WTC11 (cell line): Measurements from ENCODE around the gene TUB. TPM values are rescaled to one million over a fixed set of nuclear protein-coding genes. Genes with fewer than 3 reads are reported as not detected.

Experiments used
- ATAC-seq: fragments of 200-7000 bp; cut with Tn5 transposase; 2 replicates; pipeline ENCODE4 v1.10.0; 2021; ENCODE audit warnings: mild to moderate bottlenecking, moderate library complexity
- CTCF ChIA-PET: fragments of 300-600 bp; sonication (Branson Sonifier 250); formaldehyde crosslinking; loops from one replicate; lab custom pipeline; 2021; ENCODE audit warnings: antibody characterized with exemption; lab: Charles Lee
- POLR2A ChIA-PET: fragments of 350-600 bp; sonication (Branson Sonifier 250); formaldehyde crosslinking; loops from one replicate; lab custom pipeline; 2021; ENCODE audit warnings: antibody characterized with exemption; lab: Charles Lee
- DNase-seq: peaks from one replicate; pipeline ENCODE4 v3.0.0; 2021; ENCODE audit warnings: low spot score
- H3K27ac Mint-ChIP-seq: 2 replicates; pipeline ENCODE4 v1.8.0; 2021; ENCODE audit warnings: mixed read lengths
- H3K27me3 Mint-ChIP-seq: 2 replicates; pipeline ENCODE4 v1.8.0; 2021; ENCODE audit warnings: low read depth, mild to moderate bottlenecking, moderate library complexity, mixed read lengths
- H3K36me3 Mint-ChIP-seq: 2 replicates; pipeline ENCODE4 v1.8.0; 2021; ENCODE audit warnings: mixed read lengths
- H3K4me1 Mint-ChIP-seq: 2 replicates; pipeline ENCODE4 v1.8.0; 2022; ENCODE audit warnings: mixed read lengths
- H3K4me3 Mint-ChIP-seq: 2 replicates; pipeline ENCODE4 v1.8.0; 2021; ENCODE audit warnings: mild to moderate bottlenecking, moderate library complexity, mixed read lengths
- H3K9me3 Mint-ChIP-seq: 2 replicates; pipeline ENCODE4 v1.8.0; 2021; ENCODE audit warnings: mixed read lengths
- ATF3 ChIP-seq: sonication (generic); formaldehyde crosslinking; conservative IDR thresholded peaks from 2 replicates; pipeline ENCODE4 v1.8.1; 2022; ENCODE audit warnings: mild to moderate bottlenecking, missing genetic modification reagents
- E2F4 ChIP-seq: sonication (generic); formaldehyde crosslinking; IDR thresholded peaks from 2 replicates; pipeline ENCODE4 v1.8.1; 2022; ENCODE audit warnings: low read depth, mild to moderate bottlenecking, moderate library complexity, missing genetic modification reagents, borderline replicate concordance
- ERG ChIP-seq: fragments of 250-450 bp; sonication (Bioruptor Pico); IDR thresholded peaks from 2 replicates; pipeline ENCODE4 v1.8.0; 2021; ENCODE audit warnings: mild to moderate bottlenecking
- FOXJ3 ChIP-seq: sonication (generic); formaldehyde crosslinking; IDR thresholded peaks from 2 replicates; pipeline ENCODE4 v1.9.0; 2021; ENCODE audit warnings: missing genetic modification reagents, mild to moderate bottlenecking, borderline replicate concordance
- FOXK1 ChIP-seq: sonication (generic); formaldehyde crosslinking; IDR thresholded peaks from 2 replicates; pipeline ENCODE4 v1.8.0; 2022; ENCODE audit warnings: mild to moderate bottlenecking, moderate library complexity, missing genetic modification reagents
- GABPB1 ChIP-seq: sonication (generic); formaldehyde crosslinking; IDR thresholded peaks from 2 replicates; pipeline ENCODE4 v1.8.1; 2023; ENCODE audit warnings: mild to moderate bottlenecking, missing genetic modification reagents
- IRF1 ChIP-seq: sonication (generic); formaldehyde crosslinking; IDR thresholded peaks from 2 replicates; pipeline ENCODE4 v1.8.0; 2023; ENCODE audit warnings: missing genetic modification reagents
- MXD4 ChIP-seq: fragments of 250-450 bp; sonication (Bioruptor Pico); IDR thresholded peaks from 2 replicates; pipeline ENCODE4 v1.8.0; 2021; ENCODE audit warnings: mild to moderate bottlenecking, moderate library complexity, borderline replicate concordance
- NFE2L1 ChIP-seq: sonication (generic); formaldehyde crosslinking; IDR thresholded peaks from 2 replicates; pipeline ENCODE4 v1.8.1; 2023; ENCODE audit warnings: missing genetic modification reagents
- NFYB ChIP-seq: sonication (generic); formaldehyde crosslinking; conservative IDR thresholded peaks from 2 replicates; pipeline ENCODE4 v1.8.0; 2022; ENCODE audit warnings: low read depth, missing genetic modification reagents
- SMAD4 ChIP-seq: sonication (generic); formaldehyde crosslinking; IDR thresholded peaks from 2 replicates; pipeline ENCODE4 v1.8.0; 2022; ENCODE audit warnings: mild to moderate bottlenecking, missing genetic modification reagents
- SOX15 ChIP-seq: fragments of 250-450 bp; sonication (Bioruptor Pico); IDR thresholded peaks from 2 replicates; pipeline ENCODE4 v1.9.0; 2021; ENCODE audit warnings: mild to moderate bottlenecking
- STAT6 ChIP-seq: sonication (generic); formaldehyde crosslinking; conservative IDR thresholded peaks from 2 replicates; pipeline ENCODE4 v1.8.1; 2023; ENCODE audit warnings: mild to moderate bottlenecking, low read depth, missing genetic modification reagents, moderate library complexity
- TEAD4 ChIP-seq: sonication (generic); formaldehyde crosslinking; IDR thresholded peaks from 2 replicates; pipeline ENCODE4 v1.8.0; 2022; ENCODE audit warnings: mild to moderate bottlenecking, missing genetic modification reagents
- ZBTB21 ChIP-seq: sonication (generic); formaldehyde crosslinking; IDR thresholded peaks from 2 replicates; pipeline ENCODE4 v1.8.1; 2023; ENCODE audit warnings: mild to moderate bottlenecking, missing genetic modification reagents, borderline replicate concordance
- ZBTB43 ChIP-seq: sonication (generic); formaldehyde crosslinking; IDR thresholded peaks from 2 replicates; pipeline ENCODE4 v1.8.1; 2023; ENCODE audit warnings: mild to moderate bottlenecking, missing genetic modification reagents
- ZMAT4 ChIP-seq: fragments of 250-450 bp; sonication (Bioruptor Pico); IDR thresholded peaks from 2 replicates; pipeline ENCODE4 v1.9.0; 2021; ENCODE audit warnings: mild to moderate bottlenecking
- ZNF263 ChIP-seq: sonication (generic); formaldehyde crosslinking; IDR thresholded peaks from 2 replicates; pipeline ENCODE4 v1.8.1; 2022; ENCODE audit warnings: low read depth, mild to moderate bottlenecking, moderate library complexity, missing genetic modification reagents
- ZNF281 ChIP-seq: sonication (generic); formaldehyde crosslinking; IDR thresholded peaks from 2 replicates; pipeline ENCODE4 v1.8.0; 2023; ENCODE audit warnings: mild to moderate bottlenecking, missing genetic modification reagents
- ZNF423 ChIP-seq: fragments of 250-450 bp; sonication (Bioruptor Pico); IDR thresholded peaks from 2 replicates; pipeline ENCODE4 v2.1.2; 2022; ENCODE audit warnings: mild to moderate bottlenecking, moderate library complexity
- total RNA-seq: library from RNA; stranded (reverse); gene quantifications from 3 replicates; pipeline ENCODE4 v1.2.3, GENCODE V29; 2021
- TF ChIP-seq, protein P1 (sequence below): sonication (generic); formaldehyde crosslinking; IDR thresholded peaks from 2 replicates; pipeline ENCODE4 v1.8.0; 2022; ENCODE audit warnings: mild to moderate bottlenecking, missing genetic modification reagents
- TF ChIP-seq, protein P2 (sequence below): sonication (generic); formaldehyde crosslinking; IDR thresholded peaks from 2 replicates; pipeline ENCODE4 v1.8.1; 2023; ENCODE audit warnings: mild to moderate bottlenecking, missing genetic modification reagents, moderate library complexity

TUB gene
- total RNA-seq, 1 experiment from 2014 or later, result 32.1 TPM

DNA sequence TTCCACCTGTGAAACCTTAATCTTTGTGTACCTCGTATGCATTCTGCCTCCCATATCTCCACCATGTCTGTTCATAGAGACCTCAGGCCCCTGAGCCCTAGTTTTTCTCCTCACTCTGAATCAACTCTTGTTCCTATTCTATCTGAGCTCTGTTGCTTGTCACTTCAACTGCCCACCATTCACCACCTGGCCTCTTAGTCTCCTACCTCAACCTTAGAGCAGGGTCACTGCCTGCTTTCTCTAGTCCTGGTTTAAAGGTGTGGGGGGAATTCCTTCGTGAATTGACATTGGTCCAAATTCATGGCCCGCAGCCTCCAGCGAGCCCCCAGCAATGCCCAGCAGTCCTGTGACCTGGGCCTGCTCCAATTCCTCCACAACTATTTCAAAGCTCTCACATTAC, 39.4 kb upstream of the TUB start:
- DNase-seq, result no peak
- CTCF ChIA-PET, result interaction anchor here (14.5 kb wide), 1 partner anchor 48 kb away, joined by 278 read pairs; no protein-coding TSS in a partner anchor
- POLR2A ChIA-PET, result no interaction called here
- peaks cover 12% of the 10 kb centered on the region for H3K9me3 Mint-ChIP-seq
- H3K27me3 Mint-ChIP-seq, result peaks cover 8% of the 10 kb centered on the region
- no peak overlapping the region for H3K27ac Mint-ChIP-seq
- no peak for ATAC-seq
- no peak overlapping the region for H3K4me3 Mint-ChIP-seq
- TF ChIP-seq MXD4 (CRISPR knock-in tag) (no peak), ERG (no peak), ZBTB43 (CRISPR knock-in tag) (no peak), ATF3 (CRISPR knock-in tag) (no peak), NFYB (CRISPR knock-in tag) (no peak), TEAD4 (CRISPR knock-in tag) (no peak), GABPB1 (CRISPR knock-in tag) (no peak), FOXJ3 (CRISPR knock-in tag) (no peak), NFE2L1 (no peak), ZNF263 (CRISPR knock-in tag) (no peak), STAT6 (CRISPR knock-in tag) (no peak), ZMAT4 (CRISPR knock-in tag) (no peak), IRF1 (CRISPR knock-in tag) (no peak), SMAD4 (CRISPR knock-in tag) (no peak), ZBTB21 (CRISPR knock-in tag) (no peak), ZNF423 (CRISPR knock-in tag) (no peak)
- TF ChIP-seq, protein P1, sequence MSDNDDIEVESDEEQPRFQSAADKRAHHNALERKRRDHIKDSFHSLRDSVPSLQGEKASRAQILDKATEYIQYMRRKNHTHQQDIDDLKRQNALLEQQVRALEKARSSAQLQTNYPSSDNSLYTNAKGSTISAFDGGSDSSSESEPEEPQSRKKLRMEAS (CRISPR knock-in tag), result no peak
- TF ChIP-seq, protein P2, sequence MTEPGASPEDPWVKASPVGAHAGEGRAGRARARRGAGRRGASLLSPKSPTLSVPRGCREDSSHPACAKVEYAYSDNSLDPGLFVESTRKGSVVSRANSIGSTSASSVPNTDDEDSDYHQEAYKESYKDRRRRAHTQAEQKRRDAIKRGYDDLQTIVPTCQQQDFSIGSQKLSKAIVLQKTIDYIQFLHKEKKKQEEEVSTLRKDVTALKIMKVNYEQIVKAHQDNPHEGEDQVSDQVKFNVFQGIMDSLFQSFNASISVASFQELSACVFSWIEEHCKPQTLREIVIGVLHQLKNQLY (CRISPR knock-in tag), result no peak
- no peaks in the 10 kb centered on the region for H3K4me1 Mint-ChIP-seq
- H3K36me3 Mint-ChIP-seq, result no peaks in the 10 kb centered on the region

DNA sequence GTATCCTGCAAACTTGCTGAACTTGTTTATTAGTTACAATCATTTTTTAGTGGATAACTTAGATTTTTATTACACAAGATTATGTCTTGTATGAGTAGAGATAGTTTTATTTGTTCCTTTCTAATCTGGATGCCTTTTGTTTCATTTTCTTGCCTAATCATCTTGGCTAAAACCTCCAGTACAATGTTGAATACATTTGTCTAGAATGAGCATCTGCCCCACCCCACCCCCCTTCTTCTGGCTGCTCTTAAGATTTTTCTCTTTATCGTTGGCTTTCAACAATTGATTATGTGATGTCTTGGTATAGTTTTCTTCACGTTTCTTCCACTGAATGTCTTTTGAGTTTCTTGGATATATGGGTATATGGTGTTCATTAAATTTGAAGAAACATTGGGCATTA, 37.3 kb upstream of the TUB start:
- Mint-ChIP-seq H3K27me3 (peaks cover 10% of the 10 kb centered on the region), H3K4me3 (no peak overlapping the region), H3K4me1 (no peaks in the 10 kb centered on the region), H3K27ac (no peak overlapping the region), H3K9me3 (peaks cover 12% of the 10 kb centered on the region), H3K36me3 (no peaks in the 10 kb centered on the region)
- POLR2A ChIA-PET, result no interaction called here
- ATAC-seq, result no peak
- no peak for DNase-seq
- CTCF ChIA-PET, result interaction anchor here (0.8 to 2.7 kb wide), 4 partner anchors 10 to 47 kb away, joined by 3 to 12 read pairs (median 8); no protein-coding TSS in a partner anchor
- TF ChIP-seq TEAD4 (CRISPR knock-in tag), result no peak
- TF ChIP-seq ZNF281, result no peak
- TF ChIP-seq, protein P1 (CRISPR knock-in tag), result no peak
- TF ChIP-seq FOXK1, result no peak
- TF ChIP-seq SOX15, result no peak
- TF ChIP-seq IRF1 (CRISPR knock-in tag), result no peak
- TF ChIP-seq E2F4 (CRISPR knock-in tag), result no peak
